NCI-H2081 treated with DMSO at 0.1 percent for 48 hours (cell line): ENCODE results near the gene AVPR2.
A peak's percentile ranks its signal among the peaks of the same experiment; 100 is the strongest.

Source experiments
- DNase-seq: peaks from one replicate; lab custom pipeline; 2025; lab: John Stamatoyannopoulos, UW

The AVPR2 gene

GRCh38 chrX:153913701-153914100 lies 9.2 kb downstream of the AVPR2 start:
- no peak for DNase-seq

- no peak for DNase-seq
Observed at GRCh38 chrX:153917869-153918268, 13.4 kb downstream of the AVPR2 start.

- no peak for DNase-seq
Observed at GRCh38 chrX:153919281-153919680, 14.8 kb downstream of the AVPR2 start.

DNA sequence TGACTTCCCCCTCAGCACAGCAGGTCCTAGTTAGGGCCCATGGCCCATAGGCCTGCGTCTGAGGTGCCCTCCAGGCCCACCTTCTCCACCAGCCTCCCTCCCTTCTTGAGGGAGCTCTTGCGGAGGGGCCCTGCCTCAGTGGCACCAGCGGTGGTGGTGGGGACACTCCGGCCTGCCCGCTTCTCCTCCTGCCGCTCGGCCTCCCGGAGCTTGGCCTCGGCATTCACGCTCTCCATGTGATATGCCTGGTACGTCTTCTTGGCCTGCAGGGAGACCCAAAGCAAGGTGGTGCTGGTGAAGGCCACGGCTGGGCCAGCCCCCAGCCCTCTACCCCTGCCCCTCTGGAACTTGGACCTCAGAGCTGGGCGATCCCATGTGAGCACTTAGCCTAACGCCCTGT lies 16.1 kb downstream of the AVPR2 start:
- DNase-seq, result no peak

DNA sequence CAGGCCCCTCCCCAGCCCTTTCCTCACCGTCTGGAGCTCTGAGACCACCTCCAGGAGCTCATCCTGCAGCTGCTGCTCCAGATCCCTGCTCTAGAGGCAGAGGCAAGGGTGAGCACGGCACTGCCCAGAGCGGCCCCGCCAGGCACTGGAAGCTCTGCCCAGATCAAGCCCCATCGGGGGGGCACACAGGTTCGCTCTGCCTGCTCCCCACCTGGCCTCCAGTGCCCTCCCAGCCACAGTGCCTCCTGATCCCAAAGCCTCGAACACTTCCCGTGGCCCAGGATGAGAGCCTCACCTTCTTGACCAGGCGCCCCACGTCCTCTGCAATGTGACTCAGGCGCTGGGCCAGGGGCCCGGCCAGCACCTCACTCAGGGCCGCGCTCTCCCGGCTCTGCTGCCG lies 16.6 kb downstream of the AVPR2 start:
- DNase-seq, result no peak

DNA sequence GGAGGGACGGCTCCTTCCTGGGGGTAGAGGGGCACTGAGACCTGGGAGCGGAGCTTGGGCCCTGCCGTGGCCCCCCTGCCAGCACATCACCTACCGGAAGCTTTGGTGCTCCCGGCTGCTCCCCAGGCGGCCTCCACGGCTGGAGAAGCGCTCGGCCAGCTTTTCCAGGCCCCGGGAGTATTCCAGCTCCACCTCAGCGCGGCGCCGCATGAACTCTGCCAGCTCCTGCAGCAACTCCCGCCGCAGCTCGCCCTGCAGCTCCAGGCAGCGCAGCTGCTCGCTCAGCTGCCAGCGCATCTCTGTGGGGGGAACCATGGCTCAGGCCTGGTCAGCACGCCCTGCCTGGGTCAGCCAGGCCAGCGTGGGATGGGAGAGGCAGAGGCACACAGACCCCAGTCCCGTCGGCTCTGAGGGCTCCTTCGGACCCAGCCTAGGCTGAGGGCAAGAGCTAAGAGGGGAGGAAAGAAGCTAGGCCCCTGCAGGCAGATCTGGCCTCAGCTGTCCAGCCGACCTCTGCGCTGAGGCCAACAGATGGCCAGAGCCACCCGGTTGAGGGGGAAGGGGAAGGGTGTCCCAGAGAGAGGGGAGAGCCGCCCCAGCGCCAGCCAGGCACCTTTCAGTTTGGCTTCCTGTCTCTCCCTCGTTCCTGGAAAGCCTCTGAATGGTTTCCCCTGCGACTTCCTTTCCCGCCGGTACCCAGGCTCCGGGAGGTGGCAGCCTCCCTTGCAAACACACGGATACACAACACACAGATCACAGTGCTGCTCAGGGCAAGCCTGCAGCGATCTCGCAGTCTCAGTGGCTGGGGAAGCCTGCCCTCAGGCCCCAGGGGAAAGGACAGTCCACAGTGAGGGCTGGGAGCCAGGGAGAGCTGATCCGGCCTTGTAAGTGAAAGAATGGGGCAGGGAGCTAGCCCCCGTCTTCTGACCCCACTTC lies 17.3 kb downstream of the AVPR2 start:
- no peak for DNase-seq

- DNase-seq, result no peak
Observed at GRCh38 chrX:153922932-153923857, 18.7 kb downstream of the AVPR2 start.

DNA sequence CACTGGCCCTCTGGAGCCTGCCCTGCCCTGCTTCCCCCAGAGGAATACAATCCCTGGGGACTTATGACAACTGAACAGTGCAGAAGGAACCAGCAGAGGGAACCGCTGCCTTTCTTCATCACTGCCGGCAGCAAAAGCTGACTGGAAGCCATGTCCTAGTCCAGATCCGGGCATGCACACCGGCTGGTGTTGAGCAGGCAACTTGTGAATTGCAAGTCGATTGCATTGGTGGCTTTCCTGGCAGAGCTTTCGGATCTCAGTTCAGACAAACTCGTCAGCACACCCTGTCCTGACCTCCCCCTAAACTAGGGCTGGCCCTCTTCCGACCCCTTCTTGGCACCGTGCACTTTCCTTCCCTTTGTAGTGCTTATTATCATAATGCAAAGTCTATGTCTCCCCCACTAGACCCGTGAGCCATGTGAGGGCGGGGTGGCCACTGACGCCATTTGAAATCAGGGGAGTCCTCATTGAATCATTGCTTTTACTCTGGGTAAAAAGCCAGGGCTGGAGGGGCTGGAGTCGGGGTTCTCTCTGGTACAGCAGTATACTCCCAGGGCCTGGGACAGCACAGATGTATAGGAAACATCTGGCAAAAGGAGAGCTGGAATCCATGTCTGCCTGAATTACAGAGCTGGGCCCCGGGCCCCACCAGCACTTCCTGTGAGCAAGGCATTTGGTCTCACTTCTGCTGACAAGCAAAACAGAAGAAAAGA lies 19.8 kb downstream of the AVPR2 start:
- no peak for DNase-seq

DNA sequence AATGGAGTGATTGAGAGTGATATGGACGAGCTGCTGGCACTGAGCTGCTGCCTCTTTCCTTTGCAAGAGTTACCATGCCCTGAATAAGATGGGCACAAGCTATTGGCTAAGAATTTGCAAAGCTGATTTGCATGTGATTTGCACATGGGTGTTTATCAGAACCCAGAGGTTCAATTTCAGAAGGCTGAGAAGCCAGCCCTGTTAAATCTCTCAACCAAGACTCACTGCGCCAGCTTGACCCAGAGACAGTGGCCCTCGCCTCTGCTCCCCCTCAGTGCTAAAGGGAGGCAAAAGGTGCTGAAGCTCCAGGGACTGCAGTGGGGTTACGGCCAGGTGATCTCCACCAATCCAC lies 20.9 kb downstream of the AVPR2 start:
- no peak for DNase-seq

DNA sequence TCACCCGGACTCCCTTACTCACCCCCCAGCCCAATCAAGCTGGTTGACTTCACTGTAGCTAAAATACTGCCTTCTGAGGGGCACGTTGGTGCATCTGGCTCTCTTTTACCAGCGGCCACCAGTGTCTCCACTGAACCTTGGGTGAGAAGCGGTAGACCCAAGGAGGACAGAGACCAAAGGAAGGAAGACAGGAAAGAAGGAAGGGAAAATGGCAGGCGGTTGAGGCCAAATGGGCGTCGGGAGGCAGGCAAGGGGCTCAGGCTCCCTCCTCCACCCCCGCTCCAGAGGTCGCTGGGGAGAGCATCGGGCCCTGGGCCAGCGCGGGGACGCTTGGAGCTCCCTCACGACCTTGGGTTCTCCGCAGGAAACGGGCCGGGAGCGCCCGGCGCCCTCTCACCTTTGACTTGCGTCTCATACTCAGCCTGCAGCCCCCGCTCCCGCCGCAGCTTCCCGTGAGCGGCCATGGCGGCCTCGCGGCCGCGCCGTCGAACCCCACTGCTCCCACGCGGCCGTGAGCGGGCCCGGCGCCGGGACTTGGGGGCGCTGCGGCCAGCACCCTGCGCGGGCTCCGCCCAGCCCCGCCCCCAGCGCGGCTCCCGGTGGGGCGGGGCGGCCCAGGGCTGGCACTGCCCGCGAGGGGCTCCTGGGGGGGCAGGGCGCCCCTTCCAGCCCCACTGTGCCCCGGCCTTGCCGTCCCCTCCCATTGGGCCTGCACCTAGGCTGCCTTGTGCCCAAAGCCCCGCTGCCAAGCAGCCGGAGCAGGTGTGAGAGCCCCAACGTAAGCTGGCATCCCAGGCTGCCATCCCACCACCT lies 21.5 kb downstream of the AVPR2 start, which contains the start of gene ARHGAP4:
ARHGAP4 (minus strand) TSS at position 526 of the 813 bp plus-strand sequence; CDS start at position 464, 62 bp downstream.
- DNase-seq, result no peak

DNA sequence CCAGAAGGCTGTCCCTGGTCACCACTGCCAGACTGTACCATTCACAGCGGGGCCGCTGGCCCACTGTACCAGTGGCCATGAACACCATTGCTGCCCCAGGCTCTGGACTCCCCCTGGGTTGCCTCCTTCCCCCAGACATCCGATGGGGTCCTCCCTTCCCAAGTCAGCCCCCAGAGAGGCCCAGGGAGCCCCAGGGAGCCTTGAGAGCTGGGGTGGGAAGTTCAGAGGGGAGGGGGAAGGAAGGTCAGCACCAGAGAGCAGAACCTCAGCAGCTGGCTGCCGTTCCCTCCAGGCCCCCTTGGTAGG lies 22.0 kb downstream of the AVPR2 start:
- DNase-seq, result no peak

- no peak for DNase-seq
Observed at GRCh38 chrX:153926858-153927671, 22.6 kb downstream of the AVPR2 start.

DNA sequence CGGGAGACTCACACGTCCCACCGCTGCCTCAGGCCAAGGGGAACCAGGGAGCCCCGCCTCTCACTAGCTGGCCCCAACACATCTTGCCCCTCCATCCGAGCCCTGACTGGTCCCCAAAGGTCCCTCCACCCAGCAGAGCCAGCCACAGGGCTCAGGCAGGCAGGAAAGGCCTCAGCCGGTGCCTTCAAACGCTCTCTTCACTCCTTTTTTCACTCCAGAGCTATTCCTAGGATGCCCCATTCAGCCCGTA lies 23.1 kb downstream of the AVPR2 start:
- DNase-seq, result no peak

DNA sequence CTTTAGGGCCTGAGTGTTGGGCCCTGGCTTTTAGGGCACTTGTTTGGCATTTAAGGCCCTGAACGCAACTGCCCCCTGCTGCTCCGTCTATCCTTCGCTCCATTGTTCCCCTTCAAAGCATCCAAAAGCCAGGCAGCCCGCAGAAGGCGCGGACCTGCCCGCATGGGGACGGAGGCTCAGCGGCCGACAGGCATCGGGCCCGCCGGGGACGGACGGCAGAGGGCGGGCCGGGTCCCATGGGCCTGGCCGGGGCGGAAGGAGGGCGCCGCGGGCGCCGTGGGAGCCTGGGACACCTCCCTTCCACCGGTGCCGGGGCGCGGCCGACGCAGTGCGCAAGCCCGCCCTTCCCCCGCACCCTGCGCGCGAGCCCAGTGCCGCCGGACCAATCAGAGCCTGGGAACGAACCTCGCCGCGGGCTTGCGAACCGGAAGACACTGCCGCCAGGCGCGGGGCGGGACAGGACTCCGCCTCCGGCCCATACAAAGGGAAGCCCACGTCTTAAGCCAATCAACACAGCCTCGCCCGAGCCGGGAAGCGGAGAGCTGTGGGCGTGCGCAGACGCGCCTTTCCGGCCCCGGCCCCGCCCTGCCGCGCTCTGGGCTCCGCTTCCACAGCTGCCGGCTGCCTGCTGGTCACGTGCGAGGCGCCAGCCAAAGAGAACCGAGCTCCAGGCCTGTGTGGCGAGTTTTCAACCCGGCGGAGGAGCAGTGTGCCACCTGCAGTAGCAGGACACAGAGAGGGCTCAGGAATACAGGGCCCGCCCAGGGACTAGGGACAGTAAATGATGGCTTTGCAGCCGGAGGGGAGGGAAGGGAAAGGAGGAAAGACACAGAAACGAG lies 23.7 kb downstream of the AVPR2 start:
- DNase-seq, result peak; percentile 87

GRCh38 chrX:153928846-153929245 lies 24.4 kb downstream of the AVPR2 start:
- no peak for DNase-seq

DNA sequence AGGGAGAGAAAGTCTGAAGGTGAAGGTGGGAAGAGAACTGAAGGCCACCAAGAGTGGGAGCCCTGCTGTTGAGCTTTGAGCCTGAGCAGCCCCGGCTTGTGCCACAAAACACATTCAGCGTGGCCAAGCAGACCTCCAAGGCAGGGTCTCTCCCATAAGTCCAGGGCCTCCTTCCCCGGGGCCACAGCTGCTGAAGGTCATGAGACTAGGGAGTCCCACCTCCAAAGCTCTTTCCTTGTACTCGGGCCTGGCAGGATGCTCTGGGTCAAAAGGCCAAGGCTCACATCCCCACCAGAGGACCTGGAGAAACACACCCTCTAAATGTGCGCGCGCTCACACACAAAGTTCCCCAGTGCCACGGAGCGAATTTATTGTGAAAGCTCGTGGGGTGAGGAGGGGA lies 25.1 kb downstream of the AVPR2 start:
- DNase-seq, result no peak

GRCh38 chrX:153930011-153930910 lies 25.8 kb downstream of the AVPR2 start:
- no peak for DNase-seq

DNA sequence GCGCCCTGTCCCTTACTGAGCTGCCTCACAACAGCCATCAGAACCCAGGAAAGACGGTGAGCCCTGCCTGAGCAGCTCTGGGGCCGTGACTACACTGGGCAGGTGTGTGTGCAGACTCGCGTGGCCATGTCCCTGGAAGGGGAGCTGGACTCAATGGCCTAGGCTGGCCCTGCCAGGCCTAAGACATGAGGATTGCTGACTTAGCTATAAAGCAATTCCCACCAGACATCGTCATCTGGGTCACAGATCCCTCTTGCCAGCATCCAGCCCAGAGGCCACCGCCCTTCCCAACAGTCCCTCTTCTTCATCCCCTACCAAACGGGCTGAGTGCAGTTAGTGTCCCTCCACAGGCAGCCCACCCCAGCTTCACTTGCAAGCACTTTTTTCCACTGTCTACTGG lies 26.7 kb downstream of the AVPR2 start:
- DNase-seq, result no peak

DNA sequence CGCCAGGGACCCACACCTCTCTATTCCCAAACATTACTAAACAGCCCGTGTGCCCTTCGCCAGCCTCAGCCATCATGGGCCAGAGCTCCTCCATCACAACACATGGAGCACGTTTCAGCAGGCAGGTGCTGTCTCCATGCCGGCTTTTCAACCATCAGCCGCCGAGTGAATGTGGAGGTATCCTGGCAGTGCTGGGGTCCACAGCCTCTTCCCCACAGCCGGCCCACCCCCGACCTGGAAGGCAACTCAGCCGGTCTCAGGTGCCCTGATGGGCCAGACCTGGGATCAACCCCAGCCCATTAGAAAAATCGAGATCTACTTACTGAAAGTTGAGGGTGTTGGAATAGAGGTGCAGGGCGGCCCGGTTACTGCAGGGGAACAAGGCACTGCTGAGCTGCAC lies 27.3 kb downstream of the AVPR2 start:
- DNase-seq, result no peak
